ENCODE measurements around the gene RILPL2. TPM values are rescaled to one million over a fixed set of nuclear protein-coding genes. Genes with fewer than 3 reads are reported as not detected.

RILPL2 gene
- total and polyA plus RNA-seq, 12 donors: 1.5 to 3.5 (median 2.1) TPM

- Histone ChIP-seq H3K27me3 (no peaks in the 10 kb centered on the region), H3K4me3 (no peak overlapping the region), H3K36me3 (peaks cover 0 to 92% (median 6%) of the 10 kb centered on the region in 9 donors), H3K27ac (peak overlapping the region; percentile 75 to 94 (median 90)), H3K4me1 (peaks cover 5 to 54% (median 24%) of the 10 kb centered on the region in 9 donors), H3K9me3 (no peaks in the 10 kb centered on the region)
- DNase-seq (no peak), ATAC-seq (no peak)
- no peak for TF ChIP-seq CTCF (IDR thresholded peaks at IDR 0.05)
- intact Hi-C loops (cut with DNase I): loop anchor here in 4 of 10 donors (2.0 to 5.0 kb wide), 2 partner anchors 41 to 54 kb away; partner anchors contain the start of gene RILPL1 (in 3 of the 4)
- 85 to 89% methylated on average over 11 of the region's 11 CpGs for WGBS, 2 donors
These were observed 41.6 kb upstream of the RILPL2 start for GRCh38 chr12:123478069-123478468.

GRCh38 chr12:123475246-123475703 is 38.8 kb upstream of the RILPL2 start:
- ATAC-seq (no peak), DNase-seq (no peak)
- TF ChIP-seq CTCF (IDR thresholded peaks at IDR 0.05): no peak
- Histone ChIP-seq H3K4me1 (peaks cover 5 to 67% (median 32%) of the 10 kb centered on the region in 9 donors), H3K36me3 (peaks cover 0 to 92% (median 15%) of the 10 kb centered on the region in 9 donors), H3K27me3 (no peaks in the 10 kb centered on the region), H3K27ac (peak overlapping the region; percentile 71 to 91 (median 85)), H3K9me3 (no peaks in the 10 kb centered on the region), H3K4me3 (peak overlapping the region in 3 of 10 donors; percentile 7 to 22 (median 15))
- intact Hi-C loops (cut with DNase I): loop anchor here in 3 of 10 donors (5.0 kb wide), 1 partner anchor 57 kb away; the partner anchor contains the start of gene RILPL1 (in 3 of the 3)
- 57 to 68% methylated on average over 15 of the region's 15 CpGs for WGBS, 2 donors

GRCh38 chr12:123474485-123475245 is 38.2 kb upstream of the RILPL2 start:
- H3K36me3 ChIP-seq: peaks cover 0 to 92% (median 15%) of the 10 kb centered on the region in 9 donors
- intact Hi-C loops (cut with DNase I): loop anchor here in 5 of 10 donors (5.0 kb wide), 2 partner anchors 43 to 58 kb away; partner anchors contain the start of gene RILPL1 (in 5 of the 5)
- peak overlapping the region; percentile 71 to 91 (median 85) for H3K27ac ChIP-seq
- peak overlapping the region in 3 of 10 donors; percentile 7 to 22 (median 15) for H3K4me3 ChIP-seq
- peak in 1 of 9 donors; percentile 9 for TF ChIP-seq CTCF (IDR thresholded peaks at IDR 0.05)
- no peaks in the 10 kb centered on the region for H3K27me3 ChIP-seq
- no peaks in the 10 kb centered on the region for H3K9me3 ChIP-seq
- peaks cover 5 to 61% (median 31%) of the 10 kb centered on the region in 9 donors for H3K4me1 ChIP-seq
- DNase-seq (peak in 1 of 2 donors; percentile 35), ATAC-seq (peak in 7 of 8 donors; percentile 29 to 66 (median 38))
- WGBS, 2 donors: 45 to 61% methylated on average over 13 of the region's 13 CpGs

- DNase-seq (no peak), ATAC-seq (peak in 1 of 8 donors; percentile 28)
- Histone ChIP-seq H3K9me3 (no peaks in the 10 kb centered on the region), H3K4me1 (peaks cover 3 to 51% (median 24%) of the 10 kb centered on the region in 9 donors), H3K4me3 (no peak overlapping the region), H3K27me3 (no peaks in the 10 kb centered on the region), H3K36me3 (peaks cover 0 to 86% (median 15%) of the 10 kb centered on the region in 9 donors), H3K27ac (peak overlapping the region in 6 of 10 donors; percentile 4 to 91 (median 64))
- no peak for TF ChIP-seq CTCF (IDR thresholded peaks at IDR 0.05)
- intact Hi-C loops (cut with DNase I): loop anchor here in 3 of 10 donors (5.0 kb wide), 2 partner anchors 45 to 60 kb away; partner anchors contain the start of gene RILPL1 (in 2 of the 3)
- WGBS, 2 donors: 74 to 78% methylated on average over 12 of the region's 12 CpGs
These were observed 36.0 kb upstream of the RILPL2 start for GRCh38 chr12:123472438-123472849.
